GOT3 (cell line): ENCODE data around the gene PTGER4.
"Not testable (repeated sequence)": the region's sequence is repeated elsewhere in the genome, so short reads cannot be mapped to it uniquely, and the experiment has no call there.

Experiments used
- DNase-seq: peaks from one replicate; lab custom pipeline; 2025; ENCODE audit warnings: mixed read lengths; lab: John Stamatoyannopoulos, UW

Gene PTGER4

DNA sequence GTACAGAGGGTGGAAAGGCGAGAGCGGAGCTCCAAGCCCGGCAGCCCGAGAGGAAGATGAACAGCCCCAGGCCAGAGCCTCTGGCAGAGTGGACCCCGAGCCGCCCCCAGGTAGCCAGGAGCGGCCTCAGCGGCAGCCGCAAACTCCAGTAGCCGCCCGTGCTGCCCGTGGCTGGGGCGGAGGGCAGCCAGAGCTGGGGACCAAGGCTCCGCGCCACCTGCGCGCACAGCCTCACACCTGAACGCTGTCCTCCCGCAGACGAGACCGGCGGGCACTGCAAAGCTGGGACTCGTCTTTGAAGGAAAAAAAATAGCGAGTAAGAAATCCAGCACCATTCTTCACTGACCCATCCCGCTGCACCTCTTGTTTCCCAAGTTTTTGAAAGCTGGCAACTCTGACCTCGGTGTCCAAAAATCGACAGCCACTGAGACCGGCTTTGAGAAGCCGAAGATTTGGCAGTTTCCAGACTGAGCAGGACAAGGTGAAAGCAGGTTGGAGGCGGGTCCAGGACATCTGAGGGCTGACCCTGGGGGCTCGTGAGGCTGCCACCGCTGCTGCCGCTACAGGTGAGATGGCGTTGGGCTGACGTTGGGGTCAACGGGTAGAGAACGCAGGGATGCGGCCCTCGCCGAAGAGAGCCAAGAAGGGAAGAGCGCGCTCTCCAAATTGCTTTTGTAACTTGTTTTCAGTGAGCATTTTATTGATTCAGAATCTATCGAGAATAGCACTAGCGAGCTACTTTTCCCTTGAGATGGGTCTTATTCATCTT, at the start of gene PTGER4:
Gene PTGER4 (plus strand): TSS at position 3 of the 769 bp plus-strand sequence. CDS start 1,079 bp downstream, outside the sequence.
- DNase-seq: no peak

DNA sequence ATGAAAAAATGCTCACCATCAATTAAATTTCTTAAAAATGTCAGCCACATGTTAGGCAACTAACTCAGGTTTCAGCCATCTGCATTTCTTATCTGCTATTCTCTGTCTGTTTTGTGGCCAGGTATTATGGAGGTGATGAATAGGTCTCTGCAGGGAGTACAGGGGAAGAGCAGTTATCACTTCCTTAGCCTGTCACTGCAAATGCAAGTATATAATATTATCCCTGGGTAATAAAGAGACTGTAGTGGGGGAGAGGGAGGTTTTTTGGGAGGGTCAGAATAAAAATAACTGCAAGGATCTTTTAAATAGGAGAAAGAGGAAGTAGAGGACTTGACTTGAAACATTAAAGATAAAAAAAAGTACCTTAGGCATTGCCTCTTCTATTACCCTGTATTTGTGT, 49.6 kb upstream of the PTGER4 start:
- DNase-seq: no peak

DNA sequence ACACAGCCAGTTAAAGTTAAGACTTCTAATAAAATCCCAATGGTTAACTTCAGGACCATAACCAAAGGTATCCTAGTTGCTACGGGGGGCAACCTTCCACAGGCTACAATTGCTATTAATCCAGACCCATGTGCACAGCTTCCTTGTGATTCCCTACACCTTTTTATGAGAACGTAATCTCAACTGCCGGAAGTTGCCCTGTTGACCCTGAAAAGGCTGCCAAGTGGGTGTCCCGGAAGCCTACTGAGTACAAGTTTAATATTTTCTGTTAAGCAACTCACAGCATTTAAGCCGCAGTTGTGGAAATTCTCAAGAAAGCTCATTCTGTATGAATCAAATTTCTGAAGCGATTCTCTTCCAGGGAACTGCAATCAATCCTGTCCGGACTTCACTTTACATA, 48.5 kb upstream of the PTGER4 start:
- no peak for DNase-seq

GRCh38 chr5:40634154-40634553, 45.6 kb upstream of the PTGER4 start:
- DNase-seq: no peak

DNA sequence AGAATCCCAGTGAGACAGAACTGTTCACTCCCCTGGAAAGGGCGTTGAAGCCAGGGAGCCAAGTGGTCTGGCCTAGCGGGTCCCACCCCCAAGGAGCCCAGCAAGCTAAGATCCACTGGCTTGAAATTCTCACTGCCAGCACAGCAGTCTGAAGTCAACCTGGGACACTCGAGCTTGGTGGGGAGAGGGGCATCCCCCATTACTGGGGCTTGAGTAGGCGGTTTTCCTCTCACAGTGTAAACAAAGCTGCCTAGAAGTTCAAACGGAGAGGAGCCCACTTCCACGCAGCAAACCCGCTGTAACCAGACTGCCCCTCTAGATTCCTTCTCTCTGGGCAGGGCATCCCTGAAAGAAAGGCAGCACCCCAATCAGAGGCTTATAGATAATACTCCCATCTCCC, 45.1 kb upstream of the PTGER4 start:
- no peak for DNase-seq

GRCh38 chr5:40639531-40639930, 40.2 kb upstream of the PTGER4 start:
- DNase-seq: not testable (repeated sequence)

DNA sequence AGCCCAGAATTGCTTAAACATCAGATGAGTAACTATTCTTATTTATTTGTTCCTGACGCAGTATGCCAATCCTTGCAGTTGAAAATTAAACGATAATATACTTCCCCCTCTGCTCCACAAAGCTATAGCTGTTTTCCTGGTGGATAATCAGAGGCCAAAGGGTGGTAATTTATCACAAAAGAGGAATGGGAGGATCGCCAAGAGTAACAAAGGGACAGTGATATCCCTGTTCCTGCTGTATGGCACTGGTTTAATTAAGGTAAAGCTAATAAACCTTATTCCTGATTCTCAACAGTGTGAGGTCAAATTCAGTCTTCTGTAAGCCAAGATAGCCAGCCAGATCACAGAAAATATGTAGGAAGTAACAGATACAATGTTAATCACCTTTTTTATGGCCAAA, 33.4 kb upstream of the PTGER4 start:
- no peak for DNase-seq

DNA sequence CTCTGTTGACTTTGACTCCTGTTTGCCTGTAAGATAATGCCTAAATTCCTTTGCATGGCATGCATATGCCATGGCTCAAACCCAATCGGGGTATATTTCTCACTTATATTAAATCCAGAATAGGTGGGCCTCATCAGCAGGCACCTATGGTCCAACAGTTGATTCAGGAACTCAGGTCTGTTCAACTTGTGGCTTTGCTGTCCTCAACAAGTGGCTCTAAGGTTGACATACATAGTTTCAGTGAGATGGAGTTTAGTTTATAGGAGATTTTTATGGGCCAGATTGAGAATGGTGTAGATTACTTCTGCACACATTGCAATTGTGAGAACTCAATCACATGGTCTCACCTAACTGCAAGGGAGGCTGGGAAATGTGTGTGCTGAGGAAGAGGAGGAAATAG, 31.6 kb upstream of the PTGER4 start:
- DNase-seq: no peak

- DNase-seq: no peak
Measured at GRCh38 chr5:40649463-40650030, 30.2 kb upstream of the PTGER4 start.

- no peak for DNase-seq
Measured at GRCh38 chr5:40651201-40651600, 28.5 kb upstream of the PTGER4 start.

DNA sequence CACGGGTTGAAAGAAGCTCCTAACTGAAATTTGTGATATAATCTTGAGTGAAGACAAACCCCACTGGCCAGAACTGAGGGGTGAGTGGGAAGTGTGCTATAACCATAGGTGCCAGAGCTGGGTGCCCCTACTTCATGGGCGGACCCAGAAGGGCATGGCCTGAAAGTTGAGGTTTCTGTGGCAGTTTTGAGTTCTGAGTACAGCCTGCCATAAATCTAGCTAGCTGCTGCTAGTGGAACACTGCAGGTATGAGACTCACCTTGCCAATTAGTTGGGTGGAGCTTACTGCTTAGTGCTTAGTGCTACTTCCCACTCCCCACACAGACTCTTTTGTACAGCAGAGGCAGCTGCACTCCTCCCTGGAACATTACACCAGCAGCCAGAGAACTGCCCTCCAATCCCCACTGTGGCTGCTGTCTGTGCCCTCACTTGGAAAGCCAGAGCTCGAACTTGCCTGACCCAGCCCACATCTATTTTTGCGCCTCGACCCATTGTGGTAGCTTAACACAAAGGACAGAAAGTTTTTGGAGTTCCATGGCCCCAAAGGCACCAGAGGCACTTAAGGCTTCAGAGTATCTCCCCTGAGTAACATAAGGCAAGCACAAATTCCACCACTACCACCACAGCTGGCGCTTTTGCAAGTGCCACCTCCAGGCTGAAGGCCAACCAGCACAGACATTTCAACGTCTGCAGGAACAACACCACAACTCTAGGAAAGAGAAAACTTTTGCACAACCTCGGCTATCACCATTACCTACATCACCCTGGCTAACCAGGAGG, 27.1 kb upstream of the PTGER4 start:
- DNase-seq: no peak

GRCh38 chr5:40653221-40654022, 26.3 kb upstream of the PTGER4 start:
- DNase-seq: no peak

DNA sequence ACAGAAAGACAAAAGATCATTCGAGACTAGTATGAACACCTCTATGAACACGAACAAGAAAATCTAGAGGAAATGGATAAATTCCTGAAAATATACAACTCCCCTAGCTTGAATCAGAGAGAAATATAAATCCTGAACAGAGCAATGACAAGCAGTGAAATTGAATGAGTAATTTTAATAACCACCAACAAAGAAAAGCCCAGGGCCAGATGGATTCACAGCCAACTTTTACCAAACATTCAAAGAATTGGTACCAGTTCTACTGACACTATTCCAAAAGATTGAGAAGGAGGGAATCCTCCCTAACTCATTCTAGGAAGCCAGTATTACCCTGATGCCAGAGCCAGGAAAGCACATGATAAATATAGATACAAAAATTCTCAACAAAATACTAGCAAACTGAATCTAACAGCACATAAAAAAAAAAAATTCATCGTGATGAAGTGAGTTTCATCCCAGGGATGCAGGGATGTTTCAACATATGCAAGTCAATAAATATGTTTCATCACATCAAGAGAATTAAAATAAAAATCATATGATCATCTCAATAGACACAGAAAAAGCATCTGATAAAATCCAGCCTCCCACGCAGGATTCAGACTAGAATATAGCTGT, 25.2 kb upstream of the PTGER4 start:
- no peak for DNase-seq

DNA sequence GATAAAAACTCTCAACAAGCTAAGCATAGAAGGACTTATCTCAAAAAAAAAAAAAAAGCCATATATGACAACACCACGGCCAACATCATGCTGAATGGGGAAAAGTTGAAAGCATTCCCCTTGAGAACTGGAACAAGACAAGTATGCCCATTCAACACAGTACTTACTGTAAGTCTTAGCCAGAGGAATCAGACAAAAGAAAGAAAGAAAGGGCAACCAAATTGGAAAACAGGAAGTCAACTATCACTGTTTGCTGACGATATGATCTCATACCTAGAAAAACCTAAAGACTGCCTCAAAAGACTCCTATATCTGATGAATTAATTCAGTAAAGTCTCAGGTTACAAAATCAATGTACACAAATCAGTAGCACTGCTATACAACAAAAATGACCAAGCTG, 24.6 kb upstream of the PTGER4 start:
- no peak for DNase-seq

DNA sequence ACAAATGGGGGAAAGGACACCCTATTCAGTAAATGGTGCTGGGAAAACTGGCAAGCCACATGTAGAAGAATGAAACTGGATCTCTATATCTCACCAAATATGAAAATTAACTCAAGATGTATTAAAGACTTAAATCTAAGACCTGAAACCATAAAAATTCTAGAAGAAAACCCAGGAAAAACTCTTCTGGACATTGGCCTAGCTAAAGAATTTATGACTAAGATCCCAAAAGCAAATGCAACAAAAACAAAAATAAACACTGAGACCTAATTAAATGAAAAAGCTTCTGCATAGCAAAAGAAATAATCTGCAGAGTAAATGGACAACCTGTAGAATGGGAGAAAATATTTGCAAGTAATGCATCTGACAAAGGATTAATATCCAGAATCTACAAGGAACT, 23.6 kb upstream of the PTGER4 start:
- DNase-seq: not testable (repeated sequence)

DNA sequence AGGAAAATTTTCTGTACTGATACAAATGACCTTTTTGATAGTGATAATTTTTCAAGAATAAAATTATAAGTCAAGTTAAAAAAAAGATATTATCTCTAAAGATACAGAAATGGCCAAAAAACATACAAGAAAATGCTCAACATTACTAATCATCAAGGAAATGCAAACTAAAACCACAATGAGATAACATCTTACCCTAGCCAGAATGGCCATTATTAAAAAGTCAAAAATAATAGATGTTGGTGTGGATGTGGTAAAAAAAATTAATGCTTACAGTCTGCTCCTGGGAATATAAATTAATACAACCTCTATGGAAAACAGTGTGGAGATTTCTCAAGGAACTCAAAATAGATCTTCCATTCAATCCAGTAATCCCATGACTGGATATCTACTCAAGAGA, 22.9 kb upstream of the PTGER4 start:
- DNase-seq: no peak

DNA sequence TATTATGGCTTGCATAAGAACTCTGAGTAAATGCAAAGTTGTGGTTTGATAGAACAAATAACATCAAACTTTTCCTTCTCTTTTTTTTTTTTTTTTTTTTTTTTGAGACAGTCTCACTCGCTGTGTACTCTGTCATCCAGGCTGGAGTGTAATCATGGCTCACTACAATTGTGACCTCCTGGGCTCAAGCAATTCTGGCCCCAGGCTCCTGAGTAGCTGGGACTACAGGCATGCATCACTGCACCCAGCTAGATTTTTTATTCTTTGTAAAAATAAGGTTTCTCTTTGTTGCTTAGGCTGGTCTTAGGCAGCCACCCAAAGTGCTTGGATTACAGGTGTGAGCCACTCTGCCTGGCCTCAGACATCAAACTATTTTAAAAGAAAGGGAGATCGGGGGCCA, 19.0 kb upstream of the PTGER4 start:
- no peak for DNase-seq

DNA sequence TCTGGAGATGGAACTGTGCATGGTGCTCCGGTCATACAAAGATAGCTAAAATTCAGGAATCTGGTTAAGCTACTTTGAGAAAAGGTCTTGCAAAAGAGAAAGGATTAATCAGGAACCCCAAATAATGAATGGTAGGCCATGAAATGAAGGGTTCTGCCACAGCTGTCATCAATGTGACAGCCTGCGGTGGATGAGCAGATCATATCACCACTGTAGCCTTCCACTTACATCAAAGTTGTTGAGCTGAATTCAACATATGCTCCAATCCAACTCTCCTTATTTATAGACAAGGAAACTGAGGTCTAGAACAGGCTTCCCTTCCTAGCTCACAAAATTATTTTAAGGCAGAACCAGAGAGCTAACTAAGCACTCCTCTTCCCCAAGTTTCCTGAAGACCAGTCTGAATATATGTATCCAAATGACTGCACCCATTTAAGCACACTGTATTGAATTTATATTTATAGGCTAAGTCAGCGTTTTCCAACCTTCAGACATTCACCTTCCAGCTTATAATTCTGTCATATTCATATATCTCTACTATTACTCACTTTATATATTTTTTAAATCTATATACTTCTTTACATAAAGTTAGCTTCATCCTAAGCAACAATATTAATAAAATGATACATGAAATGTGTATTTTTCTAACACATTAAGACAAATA, 13.9 kb upstream of the PTGER4 start:
- DNase-seq: no peak

DNA sequence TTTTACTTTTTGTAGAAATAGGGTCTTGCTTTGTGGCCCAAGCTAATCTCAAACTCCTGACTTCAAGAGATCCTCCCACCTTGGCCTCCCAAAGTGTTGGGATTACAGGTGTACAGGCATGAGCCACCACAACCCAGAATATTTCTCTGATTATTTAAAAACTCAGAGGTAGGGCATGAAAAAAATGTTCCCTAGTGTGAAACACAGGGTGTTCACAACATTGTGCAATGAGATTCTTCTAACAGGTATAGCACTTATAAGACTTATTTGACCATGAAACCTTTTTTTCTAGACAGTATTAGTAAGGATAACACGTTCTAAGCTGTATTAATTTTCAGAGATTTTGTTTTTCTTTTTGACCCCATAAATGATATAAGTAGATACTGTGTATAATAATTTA, 13.1 kb upstream of the PTGER4 start:
- no peak for DNase-seq

- DNase-seq: no peak
Measured at GRCh38 chr5:40667161-40667663, 12.5 kb upstream of the PTGER4 start.
